Natural killer cell (primary cell): ENCODE measurements around the gene TRMO. TPM values are rescaled to one million over a fixed set of nuclear protein-coding genes. Genes with fewer than 3 reads are reported as not detected.

Experiments
- ATAC-seq, 3 donors: fragments of 150-1000 bp in 2 of 3; fragments of 200-7000 bp in 1 of 3; cut with Tn5 transposase; 1 replicate in 1 of 3; 2 replicates in 2 of 3; pipeline ENCODE4 v1.10.0; 2021; ENCODE audit warnings: mild to moderate bottlenecking in 2 of 3, moderate library complexity in 2 of 3
- DNase-seq, 2 donors: peaks; one replicate each; pipeline versions ENCODE4 v3.0.0 to v3.0.0-alpha.2; 2013 to 2021; ENCODE audit warnings: mixed read lengths in 1 of 2
- H3K27ac ChIP-seq: one replicate; pipeline ENCODE4 v1.5.1; 2013; ENCODE audit warnings: mild to moderate bottlenecking, low read length
- H3K27me3 ChIP-seq: one replicate; pipeline ENCODE4 v1.6.1; 2013; ENCODE audit warnings: low read length; ENCODE audit not compliant: control insufficient read depth, insufficient read depth
- H3K36me3 ChIP-seq: one replicate; pipeline ENCODE4 v1.6.1; 2013; ENCODE audit warnings: low read length; ENCODE audit not compliant: control insufficient read depth, insufficient read depth
- H3K4me1 ChIP-seq: one replicate; pipeline ENCODE4 v1.6.1; 2013; ENCODE audit warnings: low read length; ENCODE audit not compliant: control insufficient read depth, insufficient read depth
- H3K4me3 ChIP-seq: one replicate; pipeline ENCODE4 v1.5.1; 2013; ENCODE audit warnings: low read length
- H3K9me3 ChIP-seq: one replicate; pipeline ENCODE4 v1.6.1; 2013; ENCODE audit warnings: low read length; ENCODE audit not compliant: control insufficient read depth, insufficient read depth
- H3K27ac Mint-ChIP-seq, 2 donors: one replicate each; pipeline ENCODE4 v1.8.0; 2022; ENCODE audit warnings: mild to moderate bottlenecking in 2 of 2, mixed read lengths in 2 of 2, moderate library complexity in 1 of 2
- H3K27me3 Mint-ChIP-seq, 2 donors: one replicate each; pipeline ENCODE4 v1.8.0; 2022; ENCODE audit warnings: low read depth in 2 of 2, mixed read lengths in 2 of 2
- H3K36me3 Mint-ChIP-seq: one replicate; pipeline ENCODE4 v1.8.0; 2022; ENCODE audit warnings: mixed read lengths
- H3K4me1 Mint-ChIP-seq, 2 donors: one replicate each; pipeline ENCODE4 v1.8.0; 2022; ENCODE audit warnings: mixed read lengths in 2 of 2
- H3K4me3 Mint-ChIP-seq: one replicate; pipeline ENCODE4 v1.8.0; 2022; ENCODE audit warnings: mild to moderate bottlenecking, moderate library complexity, mixed read lengths
- H3K9me3 Mint-ChIP-seq, 2 donors: one replicate each; pipeline ENCODE4 v1.8.0; 2022; ENCODE audit warnings: mixed read lengths in 2 of 2
- WGBS: methylation state at CpG from one replicate; pipeline ENCODE4 v1.1.7; 2013; ENCODE audit warnings: missing lambda C conversion rate; ENCODE audit not compliant: insufficient coverage; 5-methylcytosine and 5-hydroxymethylcytosine counted together
- intact Hi-C: fragments of 100-400 bp; cut with micrococcal nuclease; formaldehyde crosslinking; loops from one replicate; pipeline ENCODE4 v1.14.2; 2022
- total RNA-seq, 4 donors: library from RNA; stranded (reverse); fragments of 120-200 nt in 1 of 4; gene quantifications; one replicate each; pipeline versions ENCODE4 v1.2.3 to v1.2.4, GENCODE V29; 2013 to 2022
- TF ChIP-seq, protein P1 (sequence below): fragments of 200-600 bp; IDR thresholded peaks from one replicate; pipeline ENCODE4 v1.8.0; 2022; ENCODE audit warnings: antibody characterized with exemption

The TRMO gene
- total RNA-seq, 3 donors from 2014 or later (not counting 1 experiment from before 2014, with no cell fraction given) = 26.6 to 35.1 (median 31.2) TPM

DNA sequence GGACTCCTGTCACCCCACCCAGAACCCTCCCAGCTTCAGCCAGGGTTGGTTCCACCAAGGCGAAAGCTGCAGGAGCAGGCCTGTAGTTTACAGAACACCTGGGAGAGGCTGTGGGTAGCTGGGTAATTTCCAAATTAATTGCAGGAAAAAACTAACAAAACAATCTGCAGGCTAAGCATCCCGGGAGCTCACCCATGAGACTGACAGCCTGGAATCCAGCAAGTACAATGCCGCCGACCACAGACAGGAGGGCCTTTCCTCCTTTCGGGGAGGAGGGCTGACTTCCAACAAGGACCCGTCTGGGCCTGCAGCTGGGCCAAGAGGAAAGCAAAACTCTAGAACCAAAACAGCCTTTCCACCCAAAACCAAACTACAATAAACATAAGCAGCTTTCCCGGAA, 59.0 kb downstream of the TRMO start:
- Histone ChIP-seq H3K36me3 (no peaks in the 10 kb centered on the region), H3K27ac (no peak overlapping the region), H3K4me3 (no peak overlapping the region), H3K4me1 (peaks cover under 1% of the 10 kb centered on the region), H3K27me3 (peaks cover 20% of the 10 kb centered on the region), H3K9me3 (no peaks in the 10 kb centered on the region)
- peaks cover 4 to 14% of the 10 kb centered on the region in 2 donors for H3K9me3 Mint-ChIP-seq
- intact Hi-C loops = no loop called here
- TF ChIP-seq, protein P1, sequence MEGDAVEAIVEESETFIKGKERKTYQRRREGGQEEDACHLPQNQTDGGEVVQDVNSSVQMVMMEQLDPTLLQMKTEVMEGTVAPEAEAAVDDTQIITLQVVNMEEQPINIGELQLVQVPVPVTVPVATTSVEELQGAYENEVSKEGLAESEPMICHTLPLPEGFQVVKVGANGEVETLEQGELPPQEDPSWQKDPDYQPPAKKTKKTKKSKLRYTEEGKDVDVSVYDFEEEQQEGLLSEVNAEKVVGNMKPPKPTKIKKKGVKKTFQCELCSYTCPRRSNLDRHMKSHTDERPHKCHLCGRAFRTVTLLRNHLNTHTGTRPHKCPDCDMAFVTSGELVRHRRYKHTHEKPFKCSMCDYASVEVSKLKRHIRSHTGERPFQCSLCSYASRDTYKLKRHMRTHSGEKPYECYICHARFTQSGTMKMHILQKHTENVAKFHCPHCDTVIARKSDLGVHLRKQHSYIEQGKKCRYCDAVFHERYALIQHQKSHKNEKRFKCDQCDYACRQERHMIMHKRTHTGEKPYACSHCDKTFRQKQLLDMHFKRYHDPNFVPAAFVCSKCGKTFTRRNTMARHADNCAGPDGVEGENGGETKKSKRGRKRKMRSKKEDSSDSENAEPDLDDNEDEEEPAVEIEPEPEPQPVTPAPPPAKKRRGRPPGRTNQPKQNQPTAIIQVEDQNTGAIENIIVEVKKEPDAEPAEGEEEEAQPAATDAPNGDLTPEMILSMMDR = no peak
- H3K27me3 Mint-ChIP-seq = peaks cover 49 to 74% of the 10 kb centered on the region in 2 donors
- DNase-seq (no peak), ATAC-seq (no peak)
- H3K4me3 Mint-ChIP-seq = no peak overlapping the region
- no peak overlapping the region for H3K27ac Mint-ChIP-seq
- 83% methylated on average over 7 of the region's 7 CpGs for WGBS
- peaks cover 25% of the 10 kb centered on the region for H3K36me3 Mint-ChIP-seq
- no peaks in the 10 kb centered on the region for H3K4me1 Mint-ChIP-seq

DNA sequence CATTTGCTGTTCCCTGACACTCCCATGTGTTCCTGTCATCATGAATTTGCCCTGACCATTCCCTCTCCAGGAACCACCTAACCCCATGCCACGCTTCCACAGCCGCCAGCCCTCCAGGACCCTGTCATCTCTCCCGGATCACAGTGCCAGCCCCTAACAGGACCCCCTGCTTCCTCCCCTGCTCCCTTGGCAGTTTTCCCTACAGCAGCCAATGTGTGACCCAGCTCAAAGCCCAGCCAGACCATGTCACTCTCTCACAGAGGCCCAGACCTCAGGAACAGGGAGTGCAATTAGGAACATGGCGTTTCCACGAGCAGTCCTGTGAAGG, 61.2 kb downstream of the TRMO start:
- no peak for DNase-seq
- H3K36me3 ChIP-seq = no peaks in the 10 kb centered on the region
- Mint-ChIP-seq H3K4me1 (peaks cover 0 to 4% of the 10 kb centered on the region in 2 donors), H3K27me3 (peaks cover 59 to 82% of the 10 kb centered on the region in 2 donors), H3K36me3 (peaks cover 13% of the 10 kb centered on the region), H3K9me3 (peaks cover 2 to 5% of the 10 kb centered on the region in 2 donors), H3K4me3 (no peak overlapping the region), H3K27ac (no peak overlapping the region)
- H3K4me1 ChIP-seq = peaks cover 7% of the 10 kb centered on the region
- H3K27ac ChIP-seq = no peak overlapping the region
- no peak overlapping the region for H3K4me3 ChIP-seq
- intact Hi-C loops = no loop called here
- H3K27me3 ChIP-seq = peaks cover 37% of the 10 kb centered on the region
- no peaks in the 10 kb centered on the region for H3K9me3 ChIP-seq
- TF ChIP-seq, protein P1 = no peak
- ATAC-seq = no peak
- 72% methylated on average over 5 of the region's 5 CpGs for WGBS

DNA sequence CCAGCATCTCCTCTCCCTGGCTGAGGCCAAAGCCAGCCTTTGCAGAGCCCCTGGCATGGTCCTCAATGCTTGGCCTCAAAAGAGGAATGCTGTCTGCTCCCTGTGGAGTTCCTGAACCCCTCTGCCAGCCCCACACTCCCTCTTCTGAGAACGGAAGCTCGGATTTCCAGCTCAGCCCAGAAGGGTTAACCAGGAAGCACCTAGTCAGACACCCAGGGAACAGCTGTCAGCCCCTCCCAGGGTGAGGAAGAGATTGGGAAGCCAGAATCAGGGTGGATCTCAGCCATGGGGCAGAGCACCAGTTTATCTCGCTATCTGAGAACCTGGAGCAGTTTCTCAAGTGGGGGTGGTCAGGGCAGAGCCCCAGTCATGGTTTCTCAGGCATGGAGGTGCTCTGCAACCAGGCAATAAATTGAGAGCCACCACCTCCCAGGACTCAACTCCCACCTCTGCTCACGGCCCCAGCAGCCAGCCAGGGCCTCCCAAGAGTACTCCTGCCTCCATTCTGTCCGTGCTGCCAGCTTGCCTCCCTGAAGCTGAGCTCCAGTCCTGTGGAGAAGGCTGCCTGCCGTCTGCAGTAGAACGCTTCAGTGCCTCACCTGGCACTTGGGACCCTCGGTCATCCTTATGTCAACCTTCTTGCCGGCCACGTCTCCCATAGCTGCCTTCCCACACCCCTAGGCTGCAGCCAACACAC, 61.7 kb downstream of the TRMO start:
- Histone ChIP-seq H3K27ac (no peak overlapping the region), H3K4me3 (no peak overlapping the region), H3K36me3 (no peaks in the 10 kb centered on the region), H3K9me3 (no peaks in the 10 kb centered on the region), H3K27me3 (peaks cover 42% of the 10 kb centered on the region), H3K4me1 (peaks cover 7% of the 10 kb centered on the region)
- no peak for ATAC-seq
- no peak overlapping the region for H3K27ac Mint-ChIP-seq
- DNase-seq = no peak
- peaks cover 7% of the 10 kb centered on the region for H3K36me3 Mint-ChIP-seq
- TF ChIP-seq, protein P1 = no peak
- intact Hi-C loops = no loop called here
- H3K4me3 Mint-ChIP-seq = no peak overlapping the region
- 54% methylated on average over 9 of the region's 10 CpGs for WGBS
- peaks cover 60 to 82% of the 10 kb centered on the region in 2 donors for H3K27me3 Mint-ChIP-seq
- H3K4me1 Mint-ChIP-seq = peaks cover 0 to 4% of the 10 kb centered on the region in 2 donors
- H3K9me3 Mint-ChIP-seq = no peaks in the 10 kb centered on the region

DNA sequence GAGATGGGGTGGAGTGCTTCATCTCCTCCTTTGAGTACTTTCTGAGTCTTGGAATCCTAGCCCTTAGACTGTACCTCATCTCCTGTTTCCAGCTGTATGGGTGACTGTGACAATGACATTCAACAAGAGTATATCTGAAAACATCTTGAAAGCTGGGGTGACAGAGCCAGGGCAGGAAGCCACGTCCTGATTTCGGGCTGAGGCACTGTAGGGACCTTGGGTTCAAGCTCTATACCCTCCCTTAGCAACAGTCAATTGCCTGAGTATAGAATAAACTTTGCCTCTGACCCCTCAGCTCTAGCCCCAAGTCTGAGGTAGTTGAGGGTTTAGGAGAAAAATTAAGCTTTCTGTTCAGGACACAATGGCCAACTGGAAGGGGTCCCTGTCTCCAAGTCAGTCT, 63.0 kb downstream of the TRMO start:
- no peak overlapping the region for H3K4me3 ChIP-seq
- no peaks in the 10 kb centered on the region for H3K9me3 Mint-ChIP-seq
- no peak overlapping the region for H3K4me3 Mint-ChIP-seq
- whole genome bisulfite sequencing = 49% methylated on average over 2 of the region's 2 CpGs
- H3K4me1 Mint-ChIP-seq = peaks cover 0 to 4% of the 10 kb centered on the region in 2 donors
- H3K27ac ChIP-seq = no peak overlapping the region
- TF ChIP-seq, protein P1 = no peak
- peaks cover 59 to 75% of the 10 kb centered on the region in 2 donors for H3K27me3 Mint-ChIP-seq
- DNase-seq (no peak), ATAC-seq (no peak)
- H3K27ac Mint-ChIP-seq = no peak overlapping the region
- intact Hi-C loops = no loop called here
- peaks cover 47% of the 10 kb centered on the region for H3K27me3 ChIP-seq
- H3K36me3 Mint-ChIP-seq = no peaks in the 10 kb centered on the region
- no peaks in the 10 kb centered on the region for H3K36me3 ChIP-seq
- no peaks in the 10 kb centered on the region for H3K9me3 ChIP-seq
- H3K4me1 ChIP-seq = peaks cover 12% of the 10 kb centered on the region
